SK-N-SH treated with all-trans-retinoic acid at 6 μM for 48 hours (cell line): ENCODE results near the gene KRTAP20-4.

Source experiments
- ATAC-seq: fragments of 200-7000 bp; cut with Tn5 transposase; 3 replicates; pipeline ENCODE4 v1.9.1; 2020; ENCODE audit warnings: mild to moderate bottlenecking, moderate library complexity
- BACH2 ChIP-seq: fragments of 250-450 bp; sonication (Bioruptor Pico); IDR thresholded peaks from 2 replicates; pipeline ENCODE4 v1.9.0; 2021; ENCODE audit warnings: mild to moderate bottlenecking, borderline replicate concordance
- CREB5 ChIP-seq: fragments of 250-450 bp; sonication (Bioruptor Pico); IDR thresholded peaks from 2 replicates; pipeline ENCODE4 v1.5.1; 2020; ENCODE audit warnings: low read depth, mild to moderate bottlenecking, moderate library complexity
- CSDC2 ChIP-seq: fragments of 250-450 bp; sonication (Bioruptor Pico); IDR thresholded peaks from 2 replicates; pipeline ENCODE4 v1.5.0; 2020; ENCODE audit warnings: mild to moderate bottlenecking, moderate library complexity
- ESRRG ChIP-seq: fragments of 250-450 bp; sonication (Bioruptor Pico); IDR thresholded peaks from 2 replicates; pipeline ENCODE4 v1.6.1; 2021; ENCODE audit warnings: mild to moderate bottlenecking
- GLIS3 ChIP-seq: fragments of 250-450 bp; sonication (Bioruptor Pico); IDR thresholded peaks from 2 replicates; pipeline ENCODE4 v1.5.0; 2020; ENCODE audit warnings: mild to moderate bottlenecking, moderate library complexity
- ISL1 ChIP-seq: fragments of 250-450 bp; sonication (Bioruptor Pico); IDR thresholded peaks from 2 replicates; pipeline ENCODE4 v2.1.2; 2022; ENCODE audit warnings: mild to moderate bottlenecking, moderate library complexity
- OSR1 ChIP-seq: fragments of 250-450 bp; sonication (Bioruptor Pico); IDR thresholded peaks from 2 replicates; pipeline ENCODE4 v1.8.0; 2022; ENCODE audit warnings: moderate library complexity, mild to moderate bottlenecking, inconsistent platforms
- POU6F1 ChIP-seq: fragments of 250-450 bp; sonication (Bioruptor Pico); IDR thresholded peaks from 2 replicates; pipeline ENCODE4 v1.8.0; 2021; ENCODE audit warnings: low read depth, mild to moderate bottlenecking, moderate library complexity, borderline replicate concordance
- PPARA ChIP-seq: fragments of 250-450 bp; sonication (Bioruptor Pico); IDR thresholded peaks from 2 replicates; pipeline ENCODE4 v1.5.0; 2020; ENCODE audit warnings: mild to moderate bottlenecking, borderline replicate concordance
- RARB ChIP-seq: fragments of 250-450 bp; sonication (Bioruptor Pico); IDR thresholded peaks from 2 replicates; pipeline ENCODE4 v1.8.0; 2021; ENCODE audit warnings: mild to moderate bottlenecking, moderate library complexity
- SNAI2 ChIP-seq: fragments of 250-450 bp; sonication (Bioruptor Pico); IDR thresholded peaks from 2 replicates; pipeline ENCODE4 v1.5.0; 2020; ENCODE audit warnings: mild to moderate bottlenecking, moderate library complexity
- TCF4 ChIP-seq: fragments of 250-450 bp; sonication (Bioruptor Pico); IDR thresholded peaks from 2 replicates; pipeline ENCODE4 v1.8.0; 2021; ENCODE audit warnings: mild to moderate bottlenecking, moderate library complexity, borderline replicate concordance
- TOX ChIP-seq: fragments of 250-450 bp; sonication (Bioruptor Pico); IDR thresholded peaks from 2 replicates; pipeline ENCODE4 v1.8.0; 2021; ENCODE audit warnings: mild to moderate bottlenecking, moderate library complexity, borderline replicate concordance
- TSHZ2 ChIP-seq: fragments of 250-450 bp; sonication (Bioruptor Pico); IDR thresholded peaks from 2 replicates; pipeline ENCODE4 v1.5.0; 2020; ENCODE audit warnings: mild to moderate bottlenecking, moderate library complexity
- ZC3H10 ChIP-seq: fragments of 250-450 bp; sonication (Bioruptor Pico); IDR thresholded peaks from 2 replicates; pipeline ENCODE4 v1.5.1; 2021; ENCODE audit warnings: mild to moderate bottlenecking, moderate library complexity
- ZFP3 ChIP-seq: fragments of 250-450 bp; sonication (Bioruptor Pico); IDR thresholded peaks from 2 replicates; pipeline ENCODE4 v1.5.0; 2020; ENCODE audit warnings: mild to moderate bottlenecking, moderate library complexity
- ZFP30 ChIP-seq: fragments of 450-650 bp; formaldehyde crosslinking; IDR thresholded peaks from 2 replicates; pipeline ENCODE4 v1.5.0; 2022; ENCODE audit warnings: mild to moderate bottlenecking, moderate library complexity
- ZNF565 ChIP-seq: fragments of 450-650 bp; formaldehyde crosslinking; conservative IDR thresholded peaks from 2 replicates; pipeline ENCODE4 v1.5.0; 2020; ENCODE audit warnings: low read depth, mild to moderate bottlenecking, moderate library complexity
- ZNF70 ChIP-seq: fragments of 450-650 bp; formaldehyde crosslinking; IDR thresholded peaks from 2 replicates; pipeline ENCODE4 v1.5.0; 2020; ENCODE audit warnings: mild to moderate bottlenecking, moderate library complexity
- ZNF8 ChIP-seq: fragments of 450-650 bp; formaldehyde crosslinking; IDR thresholded peaks from 2 replicates; pipeline ENCODE4 v1.5.0; 2020; ENCODE audit warnings: mild to moderate bottlenecking, moderate library complexity
- TF ChIP-seq, protein P1 (sequence below): fragments of 250-450 bp; sonication (Bioruptor Pico); IDR thresholded peaks from 2 replicates; pipeline ENCODE4 v1.8.0; 2020; ENCODE audit warnings: mild to moderate bottlenecking, moderate library complexity, borderline replicate concordance
- TF ChIP-seq, protein P2 (sequence below): fragments of 250-450 bp; sonication (Bioruptor Pico); IDR thresholded peaks from 2 replicates; pipeline ENCODE4 v1.5.1; 2021; ENCODE audit warnings: mild to moderate bottlenecking, moderate library complexity

Gene KRTAP20-4

DNA sequence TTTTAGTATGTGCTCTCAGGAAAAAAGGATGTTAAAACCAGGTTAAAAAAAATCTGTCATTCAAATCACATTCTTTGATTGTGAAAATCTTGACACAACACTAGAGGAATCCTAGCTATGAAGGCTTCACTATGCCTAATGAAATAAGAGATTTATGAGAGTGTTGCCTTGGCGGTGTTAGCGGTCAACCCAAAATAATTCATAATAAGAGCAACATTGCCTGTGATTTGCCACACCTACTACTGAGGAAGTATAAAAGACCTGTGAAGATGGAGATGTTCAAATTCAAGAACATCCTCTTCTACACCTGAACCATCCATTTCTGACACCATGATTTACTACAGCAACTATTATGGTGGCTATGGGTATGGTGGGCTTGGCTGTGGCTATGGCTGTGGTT, 4.3 kb upstream of the KRTAP20-4 start, which contains the start of gene KRTAP20-1:
Gene KRTAP20-1 (plus strand): TSS at position 301 of the 400 bp plus-strand sequence. CDS start 30 bp downstream, at position 331.
- no peak for ATAC-seq
- no peak for TF ChIP-seq PPARA (CRISPR knock-in tag)
- no peak for TF ChIP-seq ZFP3
- TF ChIP-seq, protein P1, sequence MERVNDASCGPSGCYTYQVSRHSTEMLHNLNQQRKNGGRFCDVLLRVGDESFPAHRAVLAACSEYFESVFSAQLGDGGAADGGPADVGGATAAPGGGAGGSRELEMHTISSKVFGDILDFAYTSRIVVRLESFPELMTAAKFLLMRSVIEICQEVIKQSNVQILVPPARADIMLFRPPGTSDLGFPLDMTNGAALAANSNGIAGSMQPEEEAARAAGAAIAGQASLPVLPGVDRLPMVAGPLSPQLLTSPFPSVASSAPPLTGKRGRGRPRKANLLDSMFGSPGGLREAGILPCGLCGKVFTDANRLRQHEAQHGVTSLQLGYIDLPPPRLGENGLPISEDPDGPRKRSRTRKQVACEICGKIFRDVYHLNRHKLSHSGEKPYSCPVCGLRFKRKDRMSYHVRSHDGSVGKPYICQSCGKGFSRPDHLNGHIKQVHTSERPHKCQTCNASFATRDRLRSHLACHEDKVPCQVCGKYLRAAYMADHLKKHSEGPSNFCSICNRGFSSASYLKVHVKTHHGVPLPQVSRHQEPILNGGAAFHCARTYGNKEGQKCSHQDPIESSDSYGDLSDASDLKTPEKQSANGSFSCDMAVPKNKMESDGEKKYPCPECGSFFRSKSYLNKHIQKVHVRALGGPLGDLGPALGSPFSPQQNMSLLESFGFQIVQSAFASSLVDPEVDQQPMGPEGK = no peak
- no peak for TF ChIP-seq ESRRG
- no peak for TF ChIP-seq TSHZ2
- TF ChIP-seq RARB (CRISPR knock-in tag) = no peak
- no peak for TF ChIP-seq CREB5 (CRISPR knock-in tag)
- TF ChIP-seq ZFP30 (CRISPR knock-in tag) = no peak
- TF ChIP-seq GLIS3 = no peak
- TF ChIP-seq SNAI2 (CRISPR knock-in tag) = no peak
- no peak for TF ChIP-seq POU6F1 (CRISPR knock-in tag)
- no peak for TF ChIP-seq ZNF8 (CRISPR knock-in tag)
- TF ChIP-seq ZNF565 (CRISPR knock-in tag) = no peak
- no peak for TF ChIP-seq ISL1 (CRISPR knock-in tag)
- no peak for TF ChIP-seq TCF4 (CRISPR knock-in tag)
- TF ChIP-seq OSR1 (CRISPR knock-in tag) = no peak
- TF ChIP-seq CSDC2 (CRISPR knock-in tag) = no peak
- TF ChIP-seq BACH2 (CRISPR knock-in tag) = no peak
- no peak for TF ChIP-seq ZNF70 (CRISPR knock-in tag)
- TF ChIP-seq, protein P2, sequence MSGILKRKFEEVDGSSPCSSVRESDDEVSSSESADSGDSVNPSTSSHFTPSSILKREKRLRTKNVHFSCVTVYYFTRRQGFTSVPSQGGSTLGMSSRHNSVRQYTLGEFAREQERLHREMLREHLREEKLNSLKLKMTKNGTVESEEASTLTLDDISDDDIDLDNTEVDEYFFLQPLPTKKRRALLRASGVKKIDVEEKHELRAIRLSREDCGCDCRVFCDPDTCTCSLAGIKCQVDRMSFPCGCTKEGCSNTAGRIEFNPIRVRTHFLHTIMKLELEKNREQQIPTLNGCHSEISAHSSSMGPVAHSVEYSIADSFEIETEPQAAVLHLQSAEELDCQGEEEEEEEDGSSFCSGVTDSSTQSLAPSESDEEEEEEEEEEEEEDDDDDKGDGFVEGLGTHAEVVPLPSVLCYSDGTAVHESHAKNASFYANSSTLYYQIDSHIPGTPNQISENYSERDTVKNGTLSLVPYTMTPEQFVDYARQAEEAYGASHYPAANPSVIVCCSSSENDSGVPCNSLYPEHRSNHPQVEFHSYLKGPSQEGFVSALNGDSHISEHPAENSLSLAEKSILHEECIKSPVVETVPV (CRISPR knock-in tag) = no peak

GRCh38 chr21:30620080-30620479, 347 bp upstream of the KRTAP20-4 start:
- ATAC-seq = no peak
- no peak for TF ChIP-seq RARB (CRISPR knock-in tag)
- TF ChIP-seq ZC3H10 (CRISPR knock-in tag) = no peak
- TF ChIP-seq ZNF565 (CRISPR knock-in tag) = no peak
- TF ChIP-seq POU6F1 (CRISPR knock-in tag) = no peak
- no peak for TF ChIP-seq CSDC2 (CRISPR knock-in tag)
- no peak for TF ChIP-seq TCF4 (CRISPR knock-in tag)
- TF ChIP-seq ISL1 (CRISPR knock-in tag) = no peak
- TF ChIP-seq ESRRG = no peak
- no peak for TF ChIP-seq PPARA (CRISPR knock-in tag)
- TF ChIP-seq ZNF8 (CRISPR knock-in tag) = no peak
- TF ChIP-seq ZFP30 (CRISPR knock-in tag) = no peak
- no peak for TF ChIP-seq TOX
- TF ChIP-seq GLIS3 = no peak
- TF ChIP-seq, all 23 proteins: peak for 0
